Type B pancreatic cell (in vitro differentiated cells): ENCODE data around the gene C6orf58. TPM values are rescaled to one million over a fixed set of nuclear protein-coding genes. Genes with fewer than 3 reads are reported as not detected.
A peak's percentile ranks its signal among the peaks of the same experiment; 100 is the strongest.

Experiments used
- DNase-seq: peaks from one replicate; pipeline ENCODE4 v3.0.0; 2021; ENCODE audit warnings: mixed read lengths; ENCODE audit not compliant: unreplicated experiment; ENCODE audit errors: extremely low spot score
- H3K27ac Mint-ChIP-seq: 2 replicates; pipeline ENCODE4 v1.8.0; 2021; ENCODE audit warnings: mild to moderate bottlenecking, mixed read lengths
- H3K27me3 Mint-ChIP-seq: 2 replicates; pipeline ENCODE4 v1.8.0; 2021; ENCODE audit warnings: mixed read lengths
- H3K36me3 Mint-ChIP-seq: 2 replicates; pipeline ENCODE4 v1.8.0; 2021; ENCODE audit warnings: mixed read lengths
- H3K4me1 Mint-ChIP-seq: one replicate; pipeline ENCODE4 v1.8.0; 2021; ENCODE audit warnings: mixed read lengths; ENCODE audit not compliant: unreplicated experiment
- H3K4me3 Mint-ChIP-seq: 2 replicates; pipeline ENCODE4 v1.8.0; 2021; ENCODE audit warnings: mild to moderate bottlenecking, mixed read lengths
- H3K9me3 Mint-ChIP-seq: 2 replicates; pipeline ENCODE4 v1.8.0; 2021; ENCODE audit warnings: mixed read lengths
- CTCF ChIP-seq: fragments of 200-600 bp; sonication (generic); conservative IDR thresholded peaks from 2 replicates; pipeline ENCODE4 v1.5.0; 2021; ENCODE audit warnings: antibody characterized with exemption, mild to moderate bottlenecking
- long read RNA-seq: library from polyadenylated mRNA; unstranded; transcript quantifications from one replicate; pipeline ENCODE4 v2.0.0, GENCODE V29; 2020
- total RNA-seq: library from RNA; stranded (reverse); gene quantifications from 2 replicates; pipeline ENCODE4 v1.2.1, GENCODE V29; 2021; ENCODE audit warnings: low replicate concordance

C6orf58 gene
- total RNA-seq: 0.63 TPM in 1 of 2 replicates, not detected in the other
- long read RNA-seq, partial matches to known transcripts: 0 of 2 reads
- long read RNA-seq, other reads (novel, unspliced or antisense): 2 of 2 reads

GRCh38 chr6:127576874-127577273 is at the start of gene C6orf58:
C6orf58 (plus strand) TSS chr6:127577174; CDS start chr6:127577186, 12 bp downstream.
- no peaks in the 10 kb centered on the region for H3K9me3 Mint-ChIP-seq
- no peaks in the 10 kb centered on the region for H3K27me3 Mint-ChIP-seq
- H3K4me3 Mint-ChIP-seq: no peak within 1 kb of the TSS
- H3K27ac Mint-ChIP-seq: no peak within 1 kb of the TSS
- DNase-seq: no peak
- H3K4me1 Mint-ChIP-seq: no peaks in the 10 kb centered on the region
- TF ChIP-seq CTCF: no peak
- H3K36me3 Mint-ChIP-seq: no peaks in the 10 kb centered on the region

GRCh38 chr6:127533011-127533410 is 44.0 kb upstream of the C6orf58 start:
- Mint-ChIP-seq H3K27ac (no peak overlapping the region), H3K4me1 (no peaks in the 10 kb centered on the region), H3K27me3 (peaks cover 10% of the 10 kb centered on the region), H3K9me3 (no peaks in the 10 kb centered on the region), H3K36me3 (no peaks in the 10 kb centered on the region), H3K4me3 (no peak overlapping the region)
- no peak for DNase-seq
- no peak for TF ChIP-seq CTCF

GRCh38 chr6:127533736-127534135 is 43.2 kb upstream of the C6orf58 start:
- no peaks in the 10 kb centered on the region for H3K9me3 Mint-ChIP-seq
- H3K4me1 Mint-ChIP-seq: no peaks in the 10 kb centered on the region
- no peak overlapping the region for H3K4me3 Mint-ChIP-seq
- TF ChIP-seq CTCF: no peak
- no peaks in the 10 kb centered on the region for H3K36me3 Mint-ChIP-seq
- H3K27me3 Mint-ChIP-seq: peaks cover 10% of the 10 kb centered on the region
- DNase-seq: no peak
- H3K27ac Mint-ChIP-seq: no peak overlapping the region

GRCh38 chr6:127538750-127539264 is 38.2 kb upstream of the C6orf58 start:
- no peaks in the 10 kb centered on the region for H3K9me3 Mint-ChIP-seq
- TF ChIP-seq CTCF: no peak

GRCh38 chr6:127539272-127539671 is 37.7 kb upstream of the C6orf58 start:
- Mint-ChIP-seq H3K27ac (no peak overlapping the region), H3K36me3 (no peaks in the 10 kb centered on the region), H3K4me1 (no peaks in the 10 kb centered on the region), H3K27me3 (peaks cover 16% of the 10 kb centered on the region), H3K9me3 (no peaks in the 10 kb centered on the region), H3K4me3 (no peak overlapping the region)
- DNase-seq: no peak
- peak; percentile 71 for TF ChIP-seq CTCF

More at GRCh38 chr6:127538750-127539264, 38.2 kb upstream of the C6orf58 start:
- DNase-seq: no peak
- Mint-ChIP-seq H3K27me3 (peaks cover 16% of the 10 kb centered on the region), H3K4me3 (no peak overlapping the region), H3K4me1 (no peaks in the 10 kb centered on the region), H3K36me3 (no peaks in the 10 kb centered on the region), H3K27ac (no peak overlapping the region)
